ENCODE measurements around the gene CTXN1.

DNA sequence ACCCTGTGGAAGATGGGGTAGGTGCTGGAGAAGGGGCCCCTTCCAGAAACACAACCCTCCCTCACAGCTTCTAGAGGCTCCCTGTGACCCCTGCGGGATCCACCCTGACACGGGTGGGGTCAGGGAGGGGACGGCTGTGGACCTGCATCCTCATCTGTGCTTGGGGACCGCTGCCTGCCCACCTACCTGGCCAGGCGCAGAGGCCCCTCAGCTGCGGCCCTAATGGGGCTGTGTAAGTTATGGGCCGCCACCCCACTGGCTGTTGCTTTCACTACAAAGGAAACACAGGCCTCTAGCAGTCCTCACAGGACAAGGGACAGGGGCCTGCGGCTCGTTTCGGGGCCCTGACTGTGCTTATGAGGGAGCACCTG, 7.0 kb upstream of the CTXN1 start:
- no peak for TF ChIP-seq POLR2A (IDR thresholded peaks at IDR 0.05; ENCODE audit: low read depth, low read length)
- TF ChIP-seq MYC (IDR thresholded peaks at IDR 0.05; ENCODE audit: low read depth, low read length): no peak
